Calu3 (cell line): ENCODE measurements around the gene C16orf89. TPM values are rescaled to one million over a fixed set of nuclear protein-coding genes. Genes with fewer than 3 reads are reported as not detected.

Experiments used
- BruUV-seq: library from RNA; stranded (reverse); fragments of 400-500 nt; replicated peaks from 2 replicates; lab custom pipeline; 2021; lab: Mats Ljungman, UMichigan
- CTCF ChIA-PET: fragments of 300-600 bp; sonication (Branson Sonifier 250); formaldehyde crosslinking; loops from one replicate; lab custom pipeline; 2022; ENCODE audit warnings: antibody characterized with exemption; lab: Charles Lee
- DNase-seq: peaks from one replicate; pipeline ENCODE4 v3.0.0; 2022
- H3K27ac Mint-ChIP-seq: one replicate; pipeline ENCODE4 v1.8.0; 2022; ENCODE audit warnings: mixed read lengths; ENCODE audit not compliant: unreplicated experiment
- H3K27me3 Mint-ChIP-seq: one replicate; pipeline ENCODE4 v1.8.0; 2022; ENCODE audit warnings: mixed read lengths; ENCODE audit not compliant: unreplicated experiment
- H3K36me3 Mint-ChIP-seq: one replicate; pipeline ENCODE4 v1.8.0; 2022; ENCODE audit warnings: mild to moderate bottlenecking, moderate library complexity, mixed read lengths; ENCODE audit not compliant: insufficient read depth, unreplicated experiment
- H3K4me1 Mint-ChIP-seq: one replicate; pipeline ENCODE4 v1.8.0; 2022; ENCODE audit warnings: mild to moderate bottlenecking, low read depth, mixed read lengths; ENCODE audit not compliant: unreplicated experiment
- H3K4me3 Mint-ChIP-seq: one replicate; pipeline ENCODE4 v1.8.0; 2022; ENCODE audit warnings: mild to moderate bottlenecking, low read depth, moderate library complexity, mixed read lengths; ENCODE audit not compliant: unreplicated experiment
- H3K9me3 Mint-ChIP-seq: one replicate; pipeline ENCODE4 v1.8.0; 2022; ENCODE audit warnings: low read depth, mixed read lengths; ENCODE audit not compliant: unreplicated experiment
- CTCF ChIP-seq: fragments of 200-600 bp; IDR thresholded peaks from one replicate; pipeline ENCODE4 v1.8.0; 2022; ENCODE audit warnings: antibody characterized with exemption; ENCODE audit not compliant: unreplicated experiment
- intact Hi-C: fragments of 100-400 bp; cut with micrococcal nuclease; formaldehyde crosslinking; loops from one replicate; pipeline ENCODE4 v1.10.0; 2022; ENCODE audit not compliant: unreplicated experiment
- total RNA-seq: library from RNA; stranded (reverse); gene quantifications from 2 replicates; pipeline ENCODE4 v1.2.3, GENCODE V29; 2022

Gene C16orf89
- total RNA-seq, 1 experiment from 2014 or later, result not detected

- peaks cover 18% of the 10 kb centered on the region for H3K4me1 Mint-ChIP-seq
- intact Hi-C loops, result no loop called here
- TF ChIP-seq CTCF, result no peak
- CTCF ChIA-PET, result no interaction called here
- no TSS peak for BruUV-seq
- no peak for DNase-seq
- no peak overlapping the region for H3K4me3 Mint-ChIP-seq
- peaks cover 20% of the 10 kb centered on the region for H3K36me3 Mint-ChIP-seq
- peaks cover 33% of the 10 kb centered on the region for H3K27me3 Mint-ChIP-seq
- H3K9me3 Mint-ChIP-seq, result no peaks in the 10 kb centered on the region
- no peak overlapping the region for H3K27ac Mint-ChIP-seq
Measured at GRCh38 chr16:5069854-5070253, 4.1 kb upstream of the C16orf89 start.

- no TSS peak for BruUV-seq
- no peak for TF ChIP-seq CTCF
- H3K27ac Mint-ChIP-seq, result no peak overlapping the region
- intact Hi-C loops, result no loop called here
- CTCF ChIA-PET, result no interaction called here
- no peaks in the 10 kb centered on the region for H3K9me3 Mint-ChIP-seq
- H3K27me3 Mint-ChIP-seq, result peaks cover 41% of the 10 kb centered on the region
- DNase-seq, result no peak
- H3K4me1 Mint-ChIP-seq, result peaks cover 18% of the 10 kb centered on the region
- peaks cover 20% of the 10 kb centered on the region for H3K36me3 Mint-ChIP-seq
- no peak overlapping the region for H3K4me3 Mint-ChIP-seq
Measured at GRCh38 chr16:5069048-5069447, 3.3 kb upstream of the C16orf89 start.

GRCh38 chr16:5066511-5066910, 755 bp upstream of the C16orf89 start:
- no TSS peak for BruUV-seq
- CTCF ChIA-PET, result no interaction called here
- no peak for DNase-seq
- intact Hi-C loops, result no loop called here
- peaks cover 6% of the 10 kb centered on the region for H3K36me3 Mint-ChIP-seq
- no peak for TF ChIP-seq CTCF
- H3K4me3 Mint-ChIP-seq, result no peak overlapping the region
- peaks cover 66% of the 10 kb centered on the region for H3K27me3 Mint-ChIP-seq
- no peaks in the 10 kb centered on the region for H3K9me3 Mint-ChIP-seq
- H3K27ac Mint-ChIP-seq, result no peak overlapping the region
- peaks cover 15% of the 10 kb centered on the region for H3K4me1 Mint-ChIP-seq

GRCh38 chr16:5065326-5065725, 430 bp downstream of the C16orf89 start:
- no TSS peak for BruUV-seq
- intact Hi-C loops, result no loop called here
- CTCF ChIA-PET, result no interaction called here
- no peaks in the 10 kb centered on the region for H3K36me3 Mint-ChIP-seq
- H3K27ac Mint-ChIP-seq, result no peak overlapping the region
- peaks cover 78% of the 10 kb centered on the region for H3K27me3 Mint-ChIP-seq
- no peak for DNase-seq
- no peak overlapping the region for H3K4me3 Mint-ChIP-seq
- peaks cover 9% of the 10 kb centered on the region for H3K4me1 Mint-ChIP-seq
- no peak for TF ChIP-seq CTCF
- no peaks in the 10 kb centered on the region for H3K9me3 Mint-ChIP-seq
